ENCODE measurements around the gene DENND1B. TPM values are rescaled to one million over a fixed set of nuclear protein-coding genes. Genes with fewer than 3 reads are reported as not detected.
A peak's percentile ranks its signal among the peaks of the same experiment; 100 is the strongest.

Gene DENND1B
- polyA plus RNA-seq, 1 donor (not counting 4 experiments of a cell fraction or from before 2014, with no cell fraction given) = 7.6 TPM

GRCh38 chr1:197686231-197686630, 89.0 kb downstream of the DENND1B start:
- DNase-seq (ENCODE audit: low read depth, low spot score) = no peak
- H3K27me3 ChIP-seq (ENCODE audit: control insufficient read depth, extremely low read depth, insufficient read depth, low read length) = no peaks in the 10 kb centered on the region
- H3K4me2 ChIP-seq (ENCODE audit: control insufficient read depth, extremely low read depth, insufficient read depth, low read depth, low read length) = no peak overlapping the region
- peaks cover 2% of the 10 kb centered on the region for H3K79me2 ChIP-seq (ENCODE audit: control insufficient read depth, insufficient read depth, low read length)
- no peaks in the 10 kb centered on the region for H4K20me1 ChIP-seq (ENCODE audit: control insufficient read depth, extremely low read depth, insufficient read depth, low read length)
- no peaks in the 10 kb centered on the region for H3K9me1 ChIP-seq (ENCODE audit: control insufficient read depth, extremely low read depth, insufficient read depth, low read length)
- no peak overlapping the region for H2AFZ ChIP-seq (ENCODE audit: control insufficient read depth, low read length)
- peaks cover 15% of the 10 kb centered on the region for H3K4me1 ChIP-seq (ENCODE audit: control insufficient read depth, extremely low read depth, insufficient read depth, low read length)
- H3K4me3 ChIP-seq (ENCODE audit: control insufficient read depth in 2 of 3, extremely low read depth in 1 of 3, insufficient read depth in 2 of 3, low read depth in 1 of 3, low read length in 3 of 3) = no peak overlapping the region
- peaks cover 5% of the 10 kb centered on the region for H3K9me3 ChIP-seq (ENCODE audit: control insufficient read depth, low read depth, low read length)
- TF ChIP-seq EZH2 (IDR thresholded peaks at IDR 0.05; ENCODE audit: low read length) = no peak
- TF ChIP-seq CTCF (optimal IDR thresholded peaks at IDR 0.05 in 1 of 3, IDR thresholded peaks at IDR 0.05 in 1 of 3, conservative IDR thresholded peaks at IDR 0.05 in 1 of 3; ENCODE audit: extremely low read depth in 1 of 3, insufficient read depth in 2 of 3, low read length in 3 of 3) = no peak
- no peak overlapping the region for H3K27ac ChIP-seq (ENCODE audit: control insufficient read depth, insufficient read depth, low read length)
- dilution Hi-C loops (cut with MboI; ENCODE audit: extremely low pct_ligation_motif_present, low sequenced_read_pairs) = no loop called here
- H3K36me3 ChIP-seq (ENCODE audit: control insufficient read depth in 2 of 2, extremely low read depth in 1 of 2, insufficient read depth in 2 of 2, low read length in 2 of 2) = peaks cover 0 to 5% of the 10 kb centered on the region in 2 experiments
- FAIRE-seq = no peak
- H3K9ac ChIP-seq (ENCODE audit: control insufficient read depth, extremely low read depth, insufficient read depth, low read length) = no peak overlapping the region

- Histone ChIP-seq H3K36me3 (ENCODE audit: control insufficient read depth in 2 of 2, extremely low read depth in 1 of 2, insufficient read depth in 2 of 2, low read length in 2 of 2) (peaks cover 0 to 5% of the 10 kb centered on the region in 2 experiments), H3K27ac (ENCODE audit: control insufficient read depth, insufficient read depth, low read length) (no peak overlapping the region), H3K9me3 (ENCODE audit: control insufficient read depth, low read depth, low read length) (peaks cover 5% of the 10 kb centered on the region), H3K4me3 (ENCODE audit: control insufficient read depth in 2 of 3, extremely low read depth in 1 of 3, insufficient read depth in 2 of 3, low read depth in 1 of 3, low read length in 3 of 3) (no peak overlapping the region), H3K79me2 (ENCODE audit: control insufficient read depth, insufficient read depth, low read length) (peaks cover 2% of the 10 kb centered on the region), H3K9ac (ENCODE audit: control insufficient read depth, extremely low read depth, insufficient read depth, low read length) (no peak overlapping the region), H2AFZ (ENCODE audit: control insufficient read depth, low read length) (no peak overlapping the region), H3K27me3 (ENCODE audit: control insufficient read depth, extremely low read depth, insufficient read depth, low read length) (no peaks in the 10 kb centered on the region), H3K4me1 (ENCODE audit: control insufficient read depth, extremely low read depth, insufficient read depth, low read length) (peaks cover 15% of the 10 kb centered on the region), H3K9me1 (ENCODE audit: control insufficient read depth, extremely low read depth, insufficient read depth, low read length) (no peaks in the 10 kb centered on the region), H3K4me2 (ENCODE audit: control insufficient read depth, extremely low read depth, insufficient read depth, low read depth, low read length) (no peak overlapping the region), H4K20me1 (ENCODE audit: control insufficient read depth, extremely low read depth, insufficient read depth, low read length) (no peaks in the 10 kb centered on the region)
- dilution Hi-C loops (cut with MboI; ENCODE audit: extremely low pct_ligation_motif_present, low sequenced_read_pairs) = no loop called here
- TF ChIP-seq EZH2 (IDR thresholded peaks at IDR 0.05; ENCODE audit: low read length) (no peak), CTCF (optimal IDR thresholded peaks at IDR 0.05 in 1 of 3, IDR thresholded peaks at IDR 0.05 in 1 of 3, conservative IDR thresholded peaks at IDR 0.05 in 1 of 3; ENCODE audit: extremely low read depth in 1 of 3, insufficient read depth in 2 of 3, low read length in 3 of 3) (no peak)
- DNase-seq (ENCODE audit: low read depth, low spot score) (no peak), FAIRE-seq (peak; percentile 34)
Observed at GRCh38 chr1:197685785-197686184, 89.5 kb downstream of the DENND1B start.
